GM12878 (cell line): ENCODE measurements around the gene CCNJL. TPM values are rescaled to one million over a fixed set of nuclear protein-coding genes. Genes with fewer than 3 reads are reported as not detected.

Experiments
- ATAC-seq: fragments of 200-7000 bp; cut with Tn5 transposase; 3 replicates; pipeline ENCODE4 v1.9.1; 2020; ENCODE audit warnings: mild to moderate bottlenecking, moderate library complexity
- BruUV-seq: library from RNA; stranded (reverse); fragments of 400-500 nt; replicated peaks from 2 replicates; lab custom pipeline; 2021; lab: Mats Ljungman, UMichigan
- CTCF ChIA-PET: fragments of 300-600 bp; sonication (Branson Sonifier 250); formaldehyde crosslinking; extraction: SDS; loops from one replicate; lab custom pipeline; 2021; ENCODE audit warnings: inconsistent platforms; lab: Yijun Ruan, JAX
- POLR2A ChIA-PET: fragments of 350-600 bp; formaldehyde crosslinking; extraction: SDS; loops from one replicate; lab custom pipeline; 2021; ENCODE audit warnings: inconsistent platforms; lab: Charles Lee
- RAD21 ChIA-PET: fragments of 300-600 bp; sonication (Branson Sonifier 250); formaldehyde crosslinking; loops from one replicate; lab custom pipeline; 2023; ENCODE audit warnings: antibody characterized with exemption; ENCODE audit not compliant: unreplicated experiment; lab: Charles Lee
- SMC1A ChIA-PET: fragments of 300-600 bp; sonication (Branson Sonifier 250); formaldehyde crosslinking; loops from one replicate; lab custom pipeline; 2023; ENCODE audit not compliant: unreplicated experiment, uncharacterized antibody; lab: Charles Lee
- DNase-seq: peaks from one replicate; pipeline ENCODE4 v3.0.0-alpha.2; 2011; ENCODE audit warnings: low read depth, low spot score
- FAIRE-seq: peaks from 3 replicates; lab custom pipeline; 2011; peaks lifted over from hg19 to GRCh38; lab: Jason Lieb, UNC
- H2AFZ ChIP-seq: 2 replicates; pipeline ENCODE4 v1.6.0; 2011; ENCODE audit warnings: low read depth, low read length, control low read depth; ENCODE audit not compliant: control insufficient read depth
- H3K27ac ChIP-seq: 2 replicates; pipeline ENCODE4 v1.5.1; 2011; ENCODE audit warnings: control low read depth; ENCODE audit not compliant: control insufficient read depth, insufficient read depth
- H3K27me3 ChIP-seq, 2 experiments: replicated peaks in 1 of 2; 2 replicates each; pipeline versions ENCODE4 v1.6.0 to v1.6.1; 2011; ENCODE audit warnings: low read length in 1 of 2; ENCODE audit not compliant: control insufficient read depth in 2 of 2, insufficient read depth in 2 of 2
- H3K36me3 ChIP-seq, 2 experiments: 2 replicates each; pipeline ENCODE4 v1.5.1; 2011; ENCODE audit warnings: low read length in 1 of 2; ENCODE audit not compliant: control insufficient read depth in 2 of 2, insufficient read depth in 2 of 2
- H3K4me1 ChIP-seq: 2 replicates; pipeline ENCODE4 v1.6.1; 2011; ENCODE audit warnings: mild to moderate bottlenecking, low read length, moderate library complexity, mixed read lengths; ENCODE audit not compliant: control insufficient read depth, insufficient read depth
- H3K4me2 ChIP-seq: 2 replicates; pipeline ENCODE4 v1.6.0; 2011; ENCODE audit warnings: control low read depth; ENCODE audit not compliant: control insufficient read depth, insufficient read depth
- H3K4me3 ChIP-seq: fragments of 200-600 bp; sonication (generic); 2 replicates; pipeline ENCODE4 v1.5.1; 2016
- H3K79me2 ChIP-seq: 2 replicates; pipeline ENCODE4 v1.6.0; 2011; ENCODE audit warnings: low read length; ENCODE audit not compliant: control insufficient read depth, insufficient read depth
- H3K9ac ChIP-seq: 2 replicates; pipeline ENCODE4 v1.8.0; 2011; ENCODE audit warnings: low read length, control low read depth, mixed read lengths; ENCODE audit not compliant: control insufficient read depth, insufficient read depth
- H3K9me3 ChIP-seq: replicated peaks from 3 replicates; pipeline ENCODE4 v1.5.1; 2011; ENCODE audit warnings: mild to moderate bottlenecking, low read length; ENCODE audit not compliant: control insufficient read depth, insufficient read depth
- H4K20me1 ChIP-seq: 2 replicates; pipeline ENCODE4 v1.6.0; 2011; ENCODE audit not compliant: control insufficient read depth, insufficient read depth
- CBFB ChIP-seq: IDR thresholded peaks from 2 replicates; pipeline ENCODE4 v1.6.1; 2016; ENCODE audit warnings: antibody characterized with exemption, low read depth
- NFIC ChIP-seq: IDR thresholded peaks from 2 replicates; pipeline ENCODE4 v1.6.1; 2012; ENCODE audit warnings: low read depth, mild to moderate bottlenecking, inconsistent platforms, low read length, moderate library complexity
- NR2C1 ChIP-seq: fragments of 450-650 bp; IDR thresholded peaks from 2 replicates; pipeline ENCODE4 v1.6.1; 2017; ENCODE audit warnings: antibody characterized with exemption, mild to moderate bottlenecking, moderate library complexity
- NR2C2 ChIP-seq: IDR thresholded peaks from 2 replicates; pipeline ENCODE4 v1.6.1; 2011; ENCODE audit warnings: borderline replicate concordance, low read depth; ENCODE audit not compliant: control insufficient read depth, insufficient read length
- SRF ChIP-seq, 2 experiments: IDR thresholded peaks; 2 replicates each; pipeline ENCODE4 v1.6.1; 2011; ENCODE audit warnings: low read depth in 2 of 2, low read length in 2 of 2, mild to moderate bottlenecking in 1 of 2, moderate library complexity in 1 of 2
- TAF1 ChIP-seq: IDR thresholded peaks from 2 replicates; pipeline ENCODE4 v1.6.1; 2011; ENCODE audit warnings: mild to moderate bottlenecking, low read depth, low read length, borderline replicate concordance
- ZNF274 ChIP-seq: IDR thresholded peaks from one replicate; pipeline ENCODE4 v1.8.0; 2011; ENCODE audit not compliant: insufficient read length, insufficient read depth
- WGBS: methylation state at CpG from one replicate; pipeline ENCODE4 v1.1.6; 2016; ENCODE audit warnings: low lambda C conversion rate; ENCODE audit not compliant: insufficient replicate concordance, insufficient coverage; ENCODE audit errors: missing lambda C conversion rate; 5-methylcytosine and 5-hydroxymethylcytosine counted together
- in situ Hi-C: fragments of 300-500 bp; cut with MboI; formaldehyde crosslinking; loops from 9 replicates; pipeline ENCODE4 v1.14.3; 2018; ENCODE audit warnings: mixed read lengths
- intact Hi-C: fragments of 100-400 bp; cut with micrococcal nuclease; formaldehyde crosslinking; loops from one replicate; pipeline ENCODE4 v1.14.2; 2022; ENCODE audit not compliant: unreplicated experiment
- polyA plus RNA-seq, 11 experiments: library from polyadenylated mRNA; depleted of rRNA in 4 of 11; unstranded in 6 of 11; stranded (reverse) in 5 of 11; fragments of >200 nt; fragmentation: Nextera tagmentation in 4 of 11; fragmentation: Illumina TruSeq in 1 of 11; extraction: Ambion mirVana in 4 of 11; extraction: Trizol in 1 of 11; gene quantifications; 1 replicate in 1 of 11; 2 replicates in 10 of 11; pipeline versions ENCODE4 v1.2.1 to v1.2.3, GENCODE V29; 2011 to 2016; ENCODE audit warnings: inconsistent platforms in 2 of 11, missing spikeins in 2 of 11, low read depth in 1 of 11
- total RNA-seq, 4 experiments: library from RNA; depleted of rRNA in 3 of 4; stranded (reverse); fragments of >200 nt in 3 of 4; fragmentation: Illumina TruSeq in 1 of 4; extraction: Trizol in 1 of 4; gene quantifications; 2 replicates each; pipeline versions ENCODE4 v1.2.1 to v1.2.3, GENCODE V29; 2013 to 2021
- TF ChIP-seq, protein P1 (sequence below): fragments of 450-650 bp; conservative IDR thresholded peaks from 2 replicates; pipeline ENCODE4 v1.6.1; 2017; ENCODE audit warnings: mild to moderate bottlenecking, moderate library complexity
- TF ChIP-seq, protein P2 (sequence below): fragments of 450-650 bp; IDR thresholded peaks from 2 replicates; pipeline ENCODE4 v1.6.1; 2016; ENCODE audit warnings: mild to moderate bottlenecking, moderate library complexity, borderline replicate concordance

The CCNJL gene
- total and polyA plus RNA-seq, 10 of the 15 experiments (the other 5 are each of a cell fraction or from before 2014, with no cell fraction given) = 0.09 to 0.20 (median 0.10) TPM; not detected in 7

DNA sequence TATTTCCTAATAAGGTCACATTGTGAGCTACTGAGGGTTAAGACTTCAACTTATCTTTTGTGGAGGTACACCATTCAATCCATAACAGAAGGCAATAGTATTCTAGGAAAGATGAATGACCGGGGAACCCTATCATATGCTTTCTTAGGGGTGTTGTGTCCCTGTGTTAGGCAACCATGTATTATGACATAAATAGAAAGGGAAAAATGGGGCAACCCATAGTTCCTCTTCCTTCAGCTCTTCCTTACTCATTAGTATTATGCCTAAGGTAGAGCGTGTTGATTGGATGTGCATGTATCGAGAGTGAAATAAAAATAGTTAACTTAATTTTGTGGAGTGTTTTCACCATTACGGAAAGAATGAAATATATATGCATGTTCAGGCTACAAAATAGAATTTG is 6.0 kb upstream of the CCNJL start (continued):
- TF ChIP-seq, protein P1, sequence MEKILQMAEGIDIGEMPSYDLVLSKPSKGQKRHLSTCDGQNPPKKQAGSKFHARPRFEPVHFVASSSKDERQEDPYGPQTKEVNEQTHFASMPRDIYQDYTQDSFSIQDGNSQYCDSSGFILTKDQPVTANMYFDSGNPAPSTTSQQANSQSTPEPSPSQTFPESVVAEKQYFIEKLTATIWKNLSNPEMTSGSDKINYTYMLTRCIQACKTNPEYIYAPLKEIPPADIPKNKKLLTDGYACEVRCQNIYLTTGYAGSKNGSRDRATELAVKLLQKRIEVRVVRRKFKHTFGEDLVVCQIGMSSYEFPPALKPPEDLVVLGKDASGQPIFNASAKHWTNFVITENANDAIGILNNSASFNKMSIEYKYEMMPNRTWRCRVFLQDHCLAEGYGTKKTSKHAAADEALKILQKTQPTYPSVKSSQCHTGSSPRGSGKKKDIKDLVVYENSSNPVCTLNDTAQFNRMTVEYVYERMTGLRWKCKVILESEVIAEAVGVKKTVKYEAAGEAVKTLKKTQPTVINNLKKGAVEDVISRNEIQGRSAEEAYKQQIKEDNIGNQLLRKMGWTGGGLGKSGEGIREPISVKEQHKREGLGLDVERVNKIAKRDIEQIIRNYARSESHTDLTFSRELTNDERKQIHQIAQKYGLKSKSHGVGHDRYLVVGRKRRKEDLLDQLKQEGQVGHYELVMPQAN = no peak
- TF ChIP-seq ZNF274 (no peak), NR2C1 (no peak), CBFB (no peak), NFIC (no peak)
- TF ChIP-seq, all 136 proteins: peak for 0

DNA sequence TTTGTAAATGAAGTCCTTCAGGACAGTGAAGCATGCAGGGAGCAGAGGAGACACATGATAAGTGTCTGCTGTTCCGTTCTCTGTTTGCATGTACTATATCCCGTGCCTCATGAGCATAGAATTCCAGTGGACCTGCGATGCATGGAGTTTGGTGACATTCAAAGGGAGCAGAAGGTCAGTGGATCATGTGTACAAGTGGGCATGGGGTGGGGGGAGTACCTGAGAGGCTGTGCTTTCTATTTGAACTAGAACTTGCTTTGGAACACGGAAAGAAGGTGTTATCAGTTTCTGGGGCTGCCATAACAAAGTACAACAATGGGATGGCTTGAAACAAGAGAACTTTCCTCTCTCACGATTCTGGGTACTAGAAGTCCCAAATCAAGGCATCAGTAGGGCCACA is 5.1 kb upstream of the CCNJL start:
- BruUV-seq = no TSS peak
- ChIA-PET RAD21 (no interaction called here), SMC1A (no interaction called here), CTCF (no interaction called here), POLR2A (no interaction called here)
- intact Hi-C loops (no loop called here), in situ Hi-C loops (no loop called here)
- Histone ChIP-seq H3K9ac (no peak overlapping the region), H3K4me1 (no peaks in the 10 kb centered on the region), H2AFZ (no peak overlapping the region; the same call in 1 of the 2 replicates), H3K36me3 (no peaks in the 10 kb centered on the region), H3K27me3 (peaks cover 2 to 10% of the 10 kb centered on the region in 2 experiments), H3K79me2 (no peaks in the 10 kb centered on the region), H3K9me3 (no peaks in the 10 kb centered on the region; the same call in 2 of the 3 replicates), H4K20me1 (no peaks in the 10 kb centered on the region), H3K4me2 (no peak overlapping the region)
- FAIRE-seq = no peak
- DNase-seq = no peak
- ATAC-seq = no peak
- 19% methylated on average over 5 of the region's 5 CpGs for WGBS
- TF ChIP-seq SRF (IDR thresholded peaks at IDR 0.05; ENCODE audit: low read depth in 2 of 2, low read length in 2 of 2) = no peak
- TF ChIP-seq, protein P2, sequence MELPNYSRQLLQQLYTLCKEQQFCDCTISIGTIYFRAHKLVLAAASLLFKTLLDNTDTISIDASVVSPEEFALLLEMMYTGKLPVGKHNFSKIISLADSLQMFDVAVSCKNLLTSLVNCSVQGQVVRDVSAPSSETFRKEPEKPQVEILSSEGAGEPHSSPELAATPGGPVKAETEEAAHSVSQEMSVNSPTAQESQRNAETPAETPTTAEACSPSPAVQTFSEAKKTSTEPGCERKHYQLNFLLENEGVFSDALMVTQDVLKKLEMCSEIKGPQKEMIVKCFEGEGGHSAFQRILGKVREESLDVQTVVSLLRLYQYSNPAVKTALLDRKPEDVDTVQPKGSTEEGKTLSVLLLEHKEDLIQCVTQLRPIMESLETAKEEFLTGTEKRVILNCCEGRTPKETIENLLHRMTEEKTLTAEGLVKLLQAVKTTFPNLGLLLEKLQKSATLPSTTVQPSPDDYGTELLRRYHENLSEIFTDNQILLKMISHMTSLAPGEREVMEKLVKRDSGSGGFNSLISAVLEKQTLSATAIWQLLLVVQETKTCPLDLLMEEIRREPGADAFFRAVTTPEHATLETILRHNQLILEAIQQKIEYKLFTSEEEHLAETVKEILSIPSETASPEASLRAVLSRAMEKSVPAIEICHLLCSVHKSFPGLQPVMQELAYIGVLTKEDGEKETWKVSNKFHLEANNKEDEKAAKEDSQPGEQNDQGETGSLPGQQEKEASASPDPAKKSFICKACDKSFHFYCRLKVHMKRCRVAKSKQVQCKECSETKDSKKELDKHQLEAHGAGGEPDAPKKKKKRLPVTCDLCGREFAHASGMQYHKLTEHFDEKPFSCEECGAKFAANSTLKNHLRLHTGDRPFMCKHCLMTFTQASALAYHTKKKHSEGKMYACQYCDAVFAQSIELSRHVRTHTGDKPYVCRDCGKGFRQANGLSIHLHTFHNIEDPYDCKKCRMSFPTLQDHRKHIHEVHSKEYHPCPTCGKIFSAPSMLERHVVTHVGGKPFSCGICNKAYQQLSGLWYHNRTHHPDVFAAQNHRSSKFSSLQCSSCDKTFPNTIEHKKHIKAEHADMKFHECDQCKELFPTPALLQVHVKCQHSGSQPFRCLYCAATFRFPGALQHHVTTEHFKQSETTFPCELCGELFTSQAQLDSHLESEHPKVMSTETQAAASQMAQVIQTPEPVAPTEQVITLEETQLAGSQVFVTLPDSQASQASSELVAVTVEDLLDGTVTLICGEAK = no peak
- no peak for TF ChIP-seq NR2C2
- TF ChIP-seq TAF1 = no peak
- TF ChIP-seq, protein P1 = no peak
- TF ChIP-seq, all 136 proteins: peak for 0
- Histone ChIP-seq H3K27ac (no peak overlapping the region), H3K4me3 (no peak overlapping the region)
